Upper lobe of left lung (tissue), 4 donors: ENCODE measurements around the gene GPC5.

Experiments
- POLR2A ChIP-seq, 4 donors: fragments of 450-650 bp; IDR thresholded peaks; one replicate each; pipeline ENCODE4 v1.5.1; 2016 to 2017; ENCODE audit warnings: antibody characterized with exemption in 4 of 4, mild to moderate bottlenecking in 2 of 4
- POLR2AphosphoS5 ChIP-seq, 2 donors: sonication (generic); formaldehyde crosslinking; IDR thresholded peaks; one replicate each; pipeline ENCODE4 v1.5.1; 2017; ENCODE audit warnings: antibody characterized with exemption in 2 of 2
- TF ChIP-seq, protein P1 (sequence below), 6 experiments: fragments of 450-650 bp in 4 of 6; fragments of 200-600 bp in 2 of 6; sonication (generic) in 2 of 6; IDR thresholded peaks; one replicate each; pipeline ENCODE4 v1.5.1; 2016 to 2019; ENCODE audit warnings: antibody characterized with exemption in 6 of 6

DNA sequence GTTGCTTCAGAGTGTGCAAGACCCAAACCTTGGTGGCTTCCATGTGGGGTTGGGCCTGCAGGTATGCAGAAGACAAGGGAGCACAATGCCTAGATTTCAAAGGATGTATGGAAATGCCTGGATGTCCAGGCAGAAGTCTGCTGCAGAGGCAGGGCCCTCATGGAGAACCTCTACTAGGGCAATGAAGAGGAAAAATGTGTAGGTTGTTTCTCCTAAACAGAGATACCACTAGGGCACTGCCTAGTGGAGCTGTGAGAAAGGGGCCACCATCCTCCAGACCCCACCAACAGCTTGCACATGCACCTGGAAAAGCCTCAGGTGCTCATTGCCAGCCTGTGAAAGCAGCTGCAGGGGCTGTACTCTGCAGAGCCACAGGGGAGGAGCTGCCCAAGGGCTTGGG lies 1295.6 kb downstream of the GPC5 start:
- TF ChIP-seq POLR2AphosphoS5 (IDR thresholded peaks at IDR 0.05) (no peak), POLR2A (IDR thresholded peaks at IDR 0.05) (no peak)
- TF ChIP-seq, protein P1, sequence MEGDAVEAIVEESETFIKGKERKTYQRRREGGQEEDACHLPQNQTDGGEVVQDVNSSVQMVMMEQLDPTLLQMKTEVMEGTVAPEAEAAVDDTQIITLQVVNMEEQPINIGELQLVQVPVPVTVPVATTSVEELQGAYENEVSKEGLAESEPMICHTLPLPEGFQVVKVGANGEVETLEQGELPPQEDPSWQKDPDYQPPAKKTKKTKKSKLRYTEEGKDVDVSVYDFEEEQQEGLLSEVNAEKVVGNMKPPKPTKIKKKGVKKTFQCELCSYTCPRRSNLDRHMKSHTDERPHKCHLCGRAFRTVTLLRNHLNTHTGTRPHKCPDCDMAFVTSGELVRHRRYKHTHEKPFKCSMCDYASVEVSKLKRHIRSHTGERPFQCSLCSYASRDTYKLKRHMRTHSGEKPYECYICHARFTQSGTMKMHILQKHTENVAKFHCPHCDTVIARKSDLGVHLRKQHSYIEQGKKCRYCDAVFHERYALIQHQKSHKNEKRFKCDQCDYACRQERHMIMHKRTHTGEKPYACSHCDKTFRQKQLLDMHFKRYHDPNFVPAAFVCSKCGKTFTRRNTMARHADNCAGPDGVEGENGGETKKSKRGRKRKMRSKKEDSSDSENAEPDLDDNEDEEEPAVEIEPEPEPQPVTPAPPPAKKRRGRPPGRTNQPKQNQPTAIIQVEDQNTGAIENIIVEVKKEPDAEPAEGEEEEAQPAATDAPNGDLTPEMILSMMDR (IDR thresholded peaks at IDR 0.05) = no peak
